Measurements from ENCODE around the gene TMEM150A. TPM values are rescaled to one million over a fixed set of nuclear protein-coding genes. Genes with fewer than 3 reads are reported as not detected.

Gene TMEM150A
- total and polyA plus RNA-seq, 2 of the 13 experiments (the other 11 are each of a cell fraction or from before 2014, with no cell fraction given), result 30.1 to 70.4 TPM

- TF ChIP-seq ZNF318 (CRISPR knock-in tag; IDR thresholded peaks at IDR 0.05), result no peak
- no peak for TF ChIP-seq TBL1XR1 (IDR thresholded peaks at IDR 0.05; ENCODE audit: borderline replicate concordance, low read length, partially characterized antibody)
- TF ChIP-seq HIVEP1 (CRISPR knock-in tag; IDR thresholded peaks at IDR 0.05), result no peak
- no peak for TF ChIP-seq ZNF275 (CRISPR knock-in tag; IDR thresholded peaks at IDR 0.05; ENCODE audit: borderline replicate concordance)
- TF ChIP-seq SSRP1 (CRISPR knock-in tag; IDR thresholded peaks at IDR 0.05), result peak; percentile 75; the same call in 1 of the 2 replicates
- no peak for TF ChIP-seq DRAP1 (CRISPR knock-in tag; IDR thresholded peaks at IDR 0.05)
- TF ChIP-seq ZFYVE20 (CRISPR knock-in tag; IDR thresholded peaks at IDR 0.05; ENCODE audit: borderline replicate concordance, low read depth), result no peak
- TF ChIP-seq ZBTB33 (CRISPR knock-in tag; IDR thresholded peaks at IDR 0.05), result no peak
- TF ChIP-seq CHD4 (IDR thresholded peaks at IDR 0.05; ENCODE audit: borderline replicate concordance, low read length), result no peak
- no peak for TF ChIP-seq ZBTB1 (CRISPR knock-in tag; IDR thresholded peaks at IDR 0.05; ENCODE audit: borderline replicate concordance)
- peak; percentile 24; the same call in 1 of the 2 replicates for TF ChIP-seq NR2C2 (CRISPR knock-in tag; IDR thresholded peaks at IDR 0.05; ENCODE audit: borderline replicate concordance)
- TF ChIP-seq ZNF260 (CRISPR knock-in tag; IDR thresholded peaks at IDR 0.05; ENCODE audit: borderline replicate concordance, low read depth), result no peak
- TF ChIP-seq MXD3 (CRISPR knock-in tag; IDR thresholded peaks at IDR 0.05), result no peak
These were observed 2.3 kb upstream of the TMEM150A start (continued) for GRCh38 chr2:85604568-85605339.
